GM12878 (cell line): ENCODE results near the gene RABL6. TPM values are rescaled to one million over a fixed set of nuclear protein-coding genes. Genes with fewer than 3 reads are reported as not detected.

Experiments
- ATAC-seq: fragments of 200-7000 bp; cut with Tn5 transposase; 3 replicates; pipeline ENCODE4 v1.9.1; 2020; ENCODE audit warnings: mild to moderate bottlenecking, moderate library complexity
- BruUV-seq: library from RNA; stranded (reverse); fragments of 400-500 nt; replicated peaks from 2 replicates; lab custom pipeline; 2021; lab: Mats Ljungman, UMichigan
- CTCF ChIA-PET: fragments of 300-600 bp; sonication (Branson Sonifier 250); formaldehyde crosslinking; extraction: SDS; loops from one replicate; lab custom pipeline; 2021; ENCODE audit warnings: inconsistent platforms; lab: Yijun Ruan, JAX
- POLR2A ChIA-PET: fragments of 350-600 bp; formaldehyde crosslinking; extraction: SDS; loops from one replicate; lab custom pipeline; 2021; ENCODE audit warnings: inconsistent platforms; lab: Charles Lee
- RAD21 ChIA-PET: fragments of 300-600 bp; sonication (Branson Sonifier 250); formaldehyde crosslinking; loops from one replicate; lab custom pipeline; 2023; ENCODE audit warnings: antibody characterized with exemption; ENCODE audit not compliant: unreplicated experiment; lab: Charles Lee
- SMC1A ChIA-PET: fragments of 300-600 bp; sonication (Branson Sonifier 250); formaldehyde crosslinking; loops from one replicate; lab custom pipeline; 2023; ENCODE audit not compliant: unreplicated experiment, uncharacterized antibody; lab: Charles Lee
- DNase-seq: peaks from one replicate; pipeline ENCODE4 v3.0.0-alpha.2; 2011; ENCODE audit warnings: low read depth, low spot score
- FAIRE-seq: peaks from 3 replicates; lab custom pipeline; 2011; peaks lifted over from hg19 to GRCh38; lab: Jason Lieb, UNC
- H2AFZ ChIP-seq: 2 replicates; pipeline ENCODE4 v1.6.0; 2011; ENCODE audit warnings: low read depth, low read length, control low read depth; ENCODE audit not compliant: control insufficient read depth
- H3K27ac ChIP-seq: 2 replicates; pipeline ENCODE4 v1.5.1; 2011; ENCODE audit warnings: control low read depth; ENCODE audit not compliant: control insufficient read depth, insufficient read depth
- H3K27me3 ChIP-seq, 2 experiments: replicated peaks in 1 of 2; 2 replicates each; pipeline versions ENCODE4 v1.6.0 to v1.6.1; 2011; ENCODE audit warnings: low read length in 1 of 2; ENCODE audit not compliant: control insufficient read depth in 2 of 2, insufficient read depth in 2 of 2
- H3K36me3 ChIP-seq, 2 experiments: 2 replicates each; pipeline ENCODE4 v1.5.1; 2011; ENCODE audit warnings: low read length in 1 of 2; ENCODE audit not compliant: control insufficient read depth in 2 of 2, insufficient read depth in 2 of 2
- H3K4me1 ChIP-seq: 2 replicates; pipeline ENCODE4 v1.6.1; 2011; ENCODE audit warnings: mild to moderate bottlenecking, low read length, moderate library complexity, mixed read lengths; ENCODE audit not compliant: control insufficient read depth, insufficient read depth
- H3K4me2 ChIP-seq: 2 replicates; pipeline ENCODE4 v1.6.0; 2011; ENCODE audit warnings: control low read depth; ENCODE audit not compliant: control insufficient read depth, insufficient read depth
- H3K4me3 ChIP-seq: fragments of 200-600 bp; sonication (generic); 2 replicates; pipeline ENCODE4 v1.5.1; 2016
- H3K79me2 ChIP-seq: 2 replicates; pipeline ENCODE4 v1.6.0; 2011; ENCODE audit warnings: low read length; ENCODE audit not compliant: control insufficient read depth, insufficient read depth
- H3K9ac ChIP-seq: 2 replicates; pipeline ENCODE4 v1.8.0; 2011; ENCODE audit warnings: low read length, control low read depth, mixed read lengths; ENCODE audit not compliant: control insufficient read depth, insufficient read depth
- H3K9me3 ChIP-seq: replicated peaks from 3 replicates; pipeline ENCODE4 v1.5.1; 2011; ENCODE audit warnings: mild to moderate bottlenecking, low read length; ENCODE audit not compliant: control insufficient read depth, insufficient read depth
- H4K20me1 ChIP-seq: 2 replicates; pipeline ENCODE4 v1.6.0; 2011; ENCODE audit not compliant: control insufficient read depth, insufficient read depth
- CBX5 ChIP-seq: sonication (generic); IDR thresholded peaks from 2 replicates; pipeline ENCODE4 v1.6.1; 2016; ENCODE audit warnings: low read depth, moderate library complexity, mild to moderate bottlenecking, inconsistent platforms
- CEBPZ ChIP-seq: fragments of 150-350 bp; IDR thresholded peaks from 2 replicates; pipeline ENCODE4 v1.6.1; 2016; ENCODE audit warnings: low read depth, low read length
- GABPA ChIP-seq: IDR thresholded peaks from 2 replicates; pipeline ENCODE4 v1.6.1; 2014; ENCODE audit warnings: antibody characterized with exemption, low read depth, mild to moderate bottlenecking, inconsistent platforms
- JUND ChIP-seq: IDR thresholded peaks from 2 replicates; pipeline ENCODE4 v1.6.1; 2012; ENCODE audit warnings: low read depth, mild to moderate bottlenecking, low read length, improper control_type of control experiment, moderate library complexity
- MAX ChIP-seq: IDR thresholded peaks from 2 replicates; pipeline ENCODE4 v1.6.1; 2012; ENCODE audit warnings: low read depth, low read length, improper control_type of control experiment
- NBN ChIP-seq: fragments of 450-650 bp; IDR thresholded peaks from 2 replicates; pipeline ENCODE4 v1.6.1; 2016
- NFYB ChIP-seq: IDR thresholded peaks from 2 replicates; pipeline ENCODE4 v1.6.1; 2011; ENCODE audit warnings: low read depth, mild to moderate bottlenecking, low read length, improper control_type of control experiment, moderate library complexity; ENCODE audit not compliant: insufficient read depth
- PAX5 ChIP-seq: IDR thresholded peaks from 2 replicates; pipeline ENCODE4 v1.6.1; 2011; ENCODE audit warnings: low read depth, low read length, borderline replicate concordance
- SREBF1 ChIP-seq: IDR thresholded peaks from 2 replicates; pipeline ENCODE4 v1.6.1; 2012; ENCODE audit warnings: mild to moderate bottlenecking, low read length
- YBX1 ChIP-seq: fragments of 450-650 bp; IDR thresholded peaks from 2 replicates; pipeline ENCODE4 v1.6.1; 2016; ENCODE audit warnings: antibody characterized with exemption
- ZNF207 ChIP-seq: fragments of 450-650 bp; IDR thresholded peaks from 2 replicates; pipeline ENCODE4 v1.6.1; 2014; ENCODE audit warnings: antibody characterized with exemption, mild to moderate bottlenecking, borderline replicate concordance
- ZNF24 ChIP-seq: fragments of 450-650 bp; IDR thresholded peaks from 2 replicates; pipeline ENCODE4 v1.6.1; 2017; ENCODE audit warnings: antibody characterized with exemption, mild to moderate bottlenecking
- ZNF384 ChIP-seq: IDR thresholded peaks from 2 replicates; pipeline ENCODE4 v1.6.1; 2012; ENCODE audit warnings: low read depth, mild to moderate bottlenecking, low read length, improper control_type of control experiment, borderline replicate concordance
- WGBS: methylation state at CpG from one replicate; pipeline ENCODE4 v1.1.6; 2016; ENCODE audit warnings: low lambda C conversion rate; ENCODE audit not compliant: insufficient replicate concordance, insufficient coverage; ENCODE audit errors: missing lambda C conversion rate; 5-methylcytosine and 5-hydroxymethylcytosine counted together
- in situ Hi-C: fragments of 300-500 bp; cut with MboI; formaldehyde crosslinking; loops from 9 replicates; pipeline ENCODE4 v1.14.3; 2018; ENCODE audit warnings: mixed read lengths
- intact Hi-C: fragments of 100-400 bp; cut with micrococcal nuclease; formaldehyde crosslinking; loops from one replicate; pipeline ENCODE4 v1.14.2; 2022; ENCODE audit not compliant: unreplicated experiment
- polyA plus RNA-seq, 11 experiments: library from polyadenylated mRNA; depleted of rRNA in 4 of 11; unstranded in 6 of 11; stranded (reverse) in 5 of 11; fragments of >200 nt; fragmentation: Nextera tagmentation in 4 of 11; fragmentation: Illumina TruSeq in 1 of 11; extraction: Ambion mirVana in 4 of 11; extraction: Trizol in 1 of 11; gene quantifications; 1 replicate in 1 of 11; 2 replicates in 10 of 11; pipeline versions ENCODE4 v1.2.1 to v1.2.3, GENCODE V29; 2011 to 2016; ENCODE audit warnings: inconsistent platforms in 2 of 11, missing spikeins in 2 of 11, low read depth in 1 of 11
- total RNA-seq, 4 experiments: library from RNA; depleted of rRNA in 3 of 4; stranded (reverse); fragments of >200 nt in 3 of 4; fragmentation: Illumina TruSeq in 1 of 4; extraction: Trizol in 1 of 4; gene quantifications; 2 replicates each; pipeline versions ENCODE4 v1.2.1 to v1.2.3, GENCODE V29; 2013 to 2021
- TF ChIP-seq, protein P1 (sequence below): IDR thresholded peaks from 2 replicates; pipeline ENCODE4 v1.6.1; 2011; ENCODE audit warnings: borderline replicate concordance, low read depth, mild to moderate bottlenecking, moderate library complexity, mixed read lengths, low read length; ENCODE audit not compliant: insufficient read depth; ENCODE audit errors: extremely low read length
- TF ChIP-seq, protein P2 (sequence below): IDR thresholded peaks from 2 replicates; pipeline ENCODE4 v1.6.1; 2011; ENCODE audit warnings: low read depth, low read length, improper control_type of control experiment, borderline replicate concordance
- TF ChIP-seq, protein P3 (sequence below): fragments of 450-650 bp; IDR thresholded peaks from 2 replicates; pipeline ENCODE4 v1.6.1; 2018; ENCODE audit warnings: mild to moderate bottlenecking, low read depth, moderate library complexity; ENCODE audit not compliant: partially characterized antibody

RABL6 gene
- total and polyA plus RNA-seq, 10 of the 15 experiments (the other 5 are each of a cell fraction or from before 2014, with no cell fraction given) = 1.4 to 134 (median 42.7) TPM

DNA sequence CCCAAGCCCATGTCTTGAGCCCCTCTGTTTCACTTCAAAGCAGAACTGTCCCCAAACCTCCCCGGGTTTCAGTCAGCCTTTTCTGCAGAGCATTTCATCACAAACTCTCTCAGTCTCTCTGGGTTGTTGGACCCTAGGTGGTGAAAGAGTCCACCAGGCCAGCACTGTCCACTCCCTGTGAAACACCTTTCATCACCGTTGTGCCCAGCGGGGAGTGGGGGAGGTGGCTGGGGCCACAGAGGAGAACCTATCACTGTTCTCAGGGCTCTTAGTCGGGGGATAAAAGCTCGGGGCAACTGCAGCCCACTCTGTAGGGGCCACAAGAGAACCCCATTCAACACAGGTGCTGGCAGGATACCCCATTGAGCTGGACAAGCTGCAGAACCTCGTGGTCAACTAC lies 5.4 kb upstream of the RABL6 start:
- H3K4me3 ChIP-seq = no peak overlapping the region
- no peaks in the 10 kb centered on the region for H3K9me3 ChIP-seq
- DNase-seq (no peak), FAIRE-seq (no peak), ATAC-seq (no peak)
- no TSS peak for BruUV-seq
- peaks cover 16% of the 10 kb centered on the region for H3K4me1 ChIP-seq
- H3K4me2 ChIP-seq = no peak overlapping the region
- no peaks in the 10 kb centered on the region for H4K20me1 ChIP-seq
- ChIA-PET CTCF (interaction anchor here (0.9 to 3.2 kb wide), 4 partner anchors 10 to 227 kb away, joined by 3 to 13 read pairs (median 4); no protein-coding TSS in a partner anchor), RAD21 (no interaction called here), POLR2A (interaction anchor here (1.2 kb wide), 1 partner anchor 13 kb away, joined by 3 read pairs; no protein-coding TSS in a partner anchor), SMC1A (interaction anchor here (0.5 kb wide), 1 partner anchor 70 kb away, joined by 3 read pairs; no protein-coding TSS in a partner anchor)
- H3K27ac ChIP-seq = no peak overlapping the region
- no peaks in the 10 kb centered on the region for H3K27me3 ChIP-seq
- H3K79me2 ChIP-seq = 0 out of 2 replicates have a peak, but pooled peaks cover 4% of the 10 kb centered on the region
- no peak for TF ChIP-seq SREBF1
- TF ChIP-seq, protein P1, sequence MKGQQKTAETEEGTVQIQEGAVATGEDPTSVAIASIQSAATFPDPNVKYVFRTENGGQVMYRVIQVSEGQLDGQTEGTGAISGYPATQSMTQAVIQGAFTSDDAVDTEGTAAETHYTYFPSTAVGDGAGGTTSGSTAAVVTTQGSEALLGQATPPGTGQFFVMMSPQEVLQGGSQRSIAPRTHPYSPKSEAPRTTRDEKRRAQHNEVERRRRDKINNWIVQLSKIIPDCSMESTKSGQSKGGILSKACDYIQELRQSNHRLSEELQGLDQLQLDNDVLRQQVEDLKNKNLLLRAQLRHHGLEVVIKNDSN = no peak
- TF ChIP-seq NFYB = no peak
- TF ChIP-seq CBX5 = no peak
- no peak for TF ChIP-seq PAX5
- no peak for TF ChIP-seq CEBPZ
- TF ChIP-seq YBX1 = no peak
- TF ChIP-seq MAX = no peak
- TF ChIP-seq, protein P2, sequence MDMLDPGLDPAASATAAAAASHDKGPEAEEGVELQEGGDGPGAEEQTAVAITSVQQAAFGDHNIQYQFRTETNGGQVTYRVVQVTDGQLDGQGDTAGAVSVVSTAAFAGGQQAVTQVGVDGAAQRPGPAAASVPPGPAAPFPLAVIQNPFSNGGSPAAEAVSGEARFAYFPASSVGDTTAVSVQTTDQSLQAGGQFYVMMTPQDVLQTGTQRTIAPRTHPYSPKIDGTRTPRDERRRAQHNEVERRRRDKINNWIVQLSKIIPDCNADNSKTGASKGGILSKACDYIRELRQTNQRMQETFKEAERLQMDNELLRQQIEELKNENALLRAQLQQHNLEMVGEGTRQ = no peak
- TF ChIP-seq NBN = no peak
- TF ChIP-seq, protein P3, sequence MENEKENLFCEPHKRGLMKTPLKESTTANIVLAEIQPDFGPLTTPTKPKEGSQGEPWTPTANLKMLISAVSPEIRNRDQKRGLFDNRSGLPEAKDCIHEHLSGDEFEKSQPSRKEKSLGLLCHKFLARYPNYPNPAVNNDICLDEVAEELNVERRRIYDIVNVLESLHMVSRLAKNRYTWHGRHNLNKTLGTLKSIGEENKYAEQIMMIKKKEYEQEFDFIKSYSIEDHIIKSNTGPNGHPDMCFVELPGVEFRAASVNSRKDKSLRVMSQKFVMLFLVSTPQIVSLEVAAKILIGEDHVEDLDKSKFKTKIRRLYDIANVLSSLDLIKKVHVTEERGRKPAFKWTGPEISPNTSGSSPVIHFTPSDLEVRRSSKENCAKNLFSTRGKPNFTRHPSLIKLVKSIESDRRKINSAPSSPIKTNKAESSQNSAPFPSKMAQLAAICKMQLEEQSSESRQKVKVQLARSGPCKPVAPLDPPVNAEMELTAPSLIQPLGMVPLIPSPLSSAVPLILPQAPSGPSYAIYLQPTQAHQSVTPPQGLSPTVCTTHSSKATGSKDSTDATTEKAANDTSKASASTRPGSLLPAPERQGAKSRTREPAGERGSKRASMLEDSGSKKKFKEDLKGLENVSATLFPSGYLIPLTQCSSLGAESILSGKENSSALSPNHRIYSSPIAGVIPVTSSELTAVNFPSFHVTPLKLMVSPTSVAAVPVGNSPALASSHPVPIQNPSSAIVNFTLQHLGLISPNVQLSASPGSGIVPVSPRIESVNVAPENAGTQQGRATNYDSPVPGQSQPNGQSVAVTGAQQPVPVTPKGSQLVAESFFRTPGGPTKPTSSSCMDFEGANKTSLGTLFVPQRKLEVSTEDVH = no peak
- TF ChIP-seq GABPA = no peak
- no peak for TF ChIP-seq JUND
- no peak for TF ChIP-seq ZNF207
- no peak for TF ChIP-seq ZNF24
- TF ChIP-seq ZNF384 = no peak
- H3K36me3 ChIP-seq = no peaks in the 10 kb centered on the region
- WGBS = 52% methylated on average over 6 of the region's 6 CpGs
- intact Hi-C loops = loop anchor here (10.0 kb wide), 1 partner anchor 82 kb away; the partner anchor contains the start of gene TRAF2
- H3K9ac ChIP-seq = no peak overlapping the region
- H2AFZ ChIP-seq = no peak overlapping the region
- in situ Hi-C loops = no loop called here
